GM18507 (cell line): ENCODE measurements around the gene TTC27.
A peak's percentile ranks its signal among the peaks of the same experiment; 100 is the strongest.

Experiments used
- DNase-seq: peaks from one replicate; pipeline ENCODE4 v3.0.0; 2011; ENCODE audit warnings: low read depth; ENCODE audit not compliant: insufficient read length; ENCODE audit errors: extremely low spot score
- FAIRE-seq: peaks from 2 replicates; lab custom pipeline; 2011; peaks lifted over from hg19 to GRCh38; lab: Jason Lieb, UNC

The TTC27 gene

DNA sequence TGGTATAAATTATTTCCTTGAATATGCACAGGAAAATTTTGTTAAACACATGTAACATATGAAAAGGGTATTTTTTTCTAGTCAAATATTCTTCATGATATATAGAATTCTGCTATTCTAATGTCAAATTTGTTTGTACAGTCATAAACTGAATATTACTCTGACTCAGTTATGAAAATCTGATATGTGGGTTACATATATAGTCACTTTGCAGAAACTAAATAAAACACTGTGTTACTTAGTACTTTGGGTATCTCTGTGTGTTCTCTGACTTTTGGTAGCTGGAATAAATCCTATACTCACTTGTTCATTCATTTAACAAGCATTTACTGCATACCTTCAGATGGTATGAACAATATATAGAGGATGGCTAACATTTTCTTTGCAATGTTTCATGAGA is 159.4 kb downstream of the TTC27 start:
- DNase-seq (no peak), FAIRE-seq (no peak)

DNA sequence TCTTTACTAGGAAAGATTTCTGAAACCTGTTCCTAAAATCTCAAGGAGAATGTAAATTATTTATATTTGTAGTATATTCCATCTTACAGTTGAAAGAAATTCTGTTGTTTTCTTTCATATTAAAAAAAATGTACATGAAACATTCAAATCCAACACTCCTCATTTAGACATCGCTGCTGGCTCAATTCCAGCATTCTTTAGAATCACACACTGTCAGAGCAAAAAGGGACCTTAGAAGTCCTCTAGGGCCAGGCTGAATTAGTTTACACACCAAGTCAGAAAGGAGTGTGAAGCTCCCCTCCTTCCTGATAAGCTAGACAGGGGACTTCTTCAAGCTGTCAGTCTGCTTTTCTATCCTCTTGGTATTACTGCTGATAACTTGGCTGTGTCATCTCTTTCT is 160.3 kb downstream of the TTC27 start:
- FAIRE-seq = peak; percentile 33
- no peak for DNase-seq

DNA sequence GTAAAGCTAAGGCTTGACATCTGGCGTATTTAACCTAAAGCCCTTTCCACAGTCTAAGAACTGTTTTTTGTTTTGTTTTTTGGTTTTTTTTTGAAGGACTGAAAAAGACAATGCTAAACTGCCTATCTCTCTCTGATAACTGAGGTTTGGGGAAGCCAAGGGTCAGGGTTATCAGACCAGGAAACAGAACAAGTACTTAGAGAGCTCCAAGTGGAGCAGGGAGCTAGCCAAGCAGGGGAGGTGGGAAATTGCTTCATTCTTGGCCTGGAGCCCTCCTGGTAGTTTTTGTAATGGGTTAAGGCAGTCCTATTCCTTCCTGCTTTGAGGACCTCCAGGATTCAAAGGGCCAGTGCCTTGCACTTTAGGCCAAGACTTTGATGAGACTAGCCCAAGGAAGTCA is 164.6 kb downstream of the TTC27 start:
- no peak for FAIRE-seq
- DNase-seq = no peak

DNA sequence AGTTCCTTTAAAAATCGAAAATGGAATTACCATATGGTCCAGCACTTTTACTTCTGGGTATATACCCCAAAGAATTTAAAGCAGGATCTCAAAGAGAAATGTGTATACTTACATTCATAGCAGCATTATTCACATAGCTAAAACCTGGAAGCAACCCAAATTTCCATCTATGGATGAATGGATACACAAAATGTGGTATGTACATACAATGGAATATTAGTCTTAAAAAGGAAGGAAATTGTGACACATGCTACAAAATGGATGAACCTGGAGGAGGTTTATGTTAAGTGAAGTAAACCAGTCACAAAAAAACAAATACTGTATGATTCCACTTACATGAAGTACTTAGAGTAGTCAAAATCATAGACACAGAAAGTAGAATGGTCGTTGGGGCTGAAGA is 171.0 kb downstream of the TTC27 start:
- no peak for DNase-seq
- FAIRE-seq = no peak

DNA sequence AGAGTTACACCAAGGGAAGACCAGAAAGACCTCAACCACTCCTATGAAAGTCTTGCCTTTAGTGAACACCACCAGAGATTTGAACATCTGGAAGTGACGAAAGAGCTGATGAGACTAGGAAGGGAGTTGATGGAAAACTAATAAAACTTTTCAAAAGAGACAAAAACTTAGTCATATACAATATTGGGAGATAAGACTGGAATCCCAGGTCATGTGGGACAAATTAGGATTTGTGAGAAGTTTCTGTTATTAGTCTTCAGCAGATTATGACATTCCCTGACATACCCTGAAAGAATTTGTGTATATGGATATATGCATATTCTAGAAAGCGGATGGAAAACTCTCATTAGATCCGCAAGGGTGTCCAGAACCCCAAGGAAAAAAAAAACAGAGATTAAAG is 173.9 kb downstream of the TTC27 start:
- no peak for DNase-seq
- FAIRE-seq = no peak

DNA sequence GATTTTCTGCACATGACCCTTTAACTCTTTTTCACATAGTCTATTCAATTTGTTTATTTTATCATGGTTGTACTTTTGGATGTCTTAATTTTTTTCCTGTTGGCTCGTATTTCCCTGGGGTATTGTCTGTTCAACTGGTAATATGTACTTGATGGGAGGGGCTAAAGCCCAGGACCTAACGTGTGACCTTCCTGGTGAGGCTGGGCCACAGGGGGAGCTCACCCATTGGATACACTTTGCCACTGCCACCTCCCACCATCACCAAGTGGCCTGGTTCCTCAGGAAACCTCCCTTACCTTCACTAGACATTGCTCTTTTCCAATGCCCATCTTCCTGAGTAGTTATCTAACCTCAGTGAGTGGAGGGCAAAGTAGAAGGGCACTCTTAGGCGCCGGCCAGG is 175.0 kb downstream of the TTC27 start:
- DNase-seq (no peak), FAIRE-seq (no peak)

DNA sequence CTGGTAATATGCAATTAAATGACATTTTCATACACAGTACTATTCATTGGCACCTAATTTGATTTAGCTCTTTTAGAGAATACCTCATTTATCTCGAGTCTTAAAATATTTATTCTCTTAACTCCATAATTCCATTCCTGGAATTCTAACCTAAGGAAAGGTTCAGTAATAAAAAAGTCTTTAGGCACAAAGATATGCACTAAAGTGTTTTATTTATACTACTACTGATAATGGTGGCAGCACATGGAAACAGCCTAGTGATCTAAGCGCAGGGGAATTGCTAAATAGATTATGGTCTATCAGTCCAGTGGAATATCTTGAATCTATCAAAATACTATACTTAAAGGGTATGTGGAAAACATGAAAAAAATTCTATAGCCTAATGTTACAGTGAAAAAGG is 176.4 kb downstream of the TTC27 start:
- FAIRE-seq (no peak), DNase-seq (no peak)

DNA sequence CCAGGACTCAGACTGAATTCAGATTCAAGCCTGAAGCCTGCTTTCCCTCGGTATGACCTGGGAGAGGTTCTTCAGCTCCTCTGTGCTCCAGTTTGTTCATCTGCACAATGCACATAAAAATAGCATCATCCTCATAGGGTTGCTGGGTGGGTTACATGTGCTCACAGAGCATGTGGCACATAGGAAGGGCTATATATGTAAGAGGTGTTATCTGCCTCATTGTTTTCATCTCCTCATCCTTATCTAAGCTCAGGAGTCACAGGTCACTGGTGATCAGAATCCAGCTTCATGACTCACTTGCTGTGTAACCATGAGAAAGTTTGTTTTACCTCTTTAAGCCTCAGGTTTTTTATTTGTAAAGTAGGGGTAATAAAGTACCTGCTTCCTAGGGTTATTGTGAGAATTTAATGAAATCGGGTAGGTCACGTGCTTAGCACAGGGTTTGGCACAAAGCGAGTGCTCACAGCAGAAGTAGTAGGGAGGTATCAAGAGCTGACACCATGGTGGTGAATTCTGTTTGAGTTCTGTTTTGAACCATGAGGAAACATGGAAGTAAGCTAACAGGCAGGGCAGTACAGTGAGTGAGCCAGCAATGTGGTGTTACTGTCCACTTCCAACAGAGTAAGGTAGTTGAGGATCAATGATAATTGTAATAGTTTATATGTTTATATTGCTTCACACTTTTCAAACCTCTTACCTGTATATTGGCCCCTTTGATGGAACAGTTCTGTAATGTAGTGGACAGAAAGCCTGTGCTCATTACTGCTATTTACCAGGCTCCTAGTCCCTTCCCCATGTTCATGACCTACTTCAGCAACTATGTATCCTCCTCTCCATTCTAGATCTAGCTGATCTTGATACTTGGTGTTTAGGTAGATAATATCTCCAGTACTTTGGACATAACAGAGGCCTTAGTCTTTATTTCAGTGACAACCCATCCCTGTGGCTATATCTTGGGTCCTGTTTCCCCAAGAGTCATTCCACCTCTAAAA is 177.6 kb downstream of the TTC27 start:
- no peak for DNase-seq
- FAIRE-seq = no peak

DNA sequence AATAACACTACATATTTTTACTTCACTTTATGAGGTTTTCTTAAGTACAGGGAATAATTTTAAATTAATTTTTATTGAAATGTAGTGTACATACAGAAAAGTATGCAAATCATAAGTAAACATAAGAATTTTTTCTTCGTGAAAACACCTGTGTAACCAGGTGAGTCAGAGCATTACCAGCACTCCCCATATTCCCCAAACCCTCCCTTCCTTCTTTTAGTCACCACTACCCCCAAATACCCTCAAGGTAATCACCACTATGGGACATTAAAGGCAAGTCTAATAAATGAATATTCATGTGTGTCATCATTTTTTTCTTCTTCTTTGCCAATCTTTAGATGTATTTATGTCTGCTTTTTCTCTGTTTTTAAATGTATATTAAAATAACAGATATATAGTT is 179.0 kb downstream of the TTC27 start:
- no peak for FAIRE-seq

DNA sequence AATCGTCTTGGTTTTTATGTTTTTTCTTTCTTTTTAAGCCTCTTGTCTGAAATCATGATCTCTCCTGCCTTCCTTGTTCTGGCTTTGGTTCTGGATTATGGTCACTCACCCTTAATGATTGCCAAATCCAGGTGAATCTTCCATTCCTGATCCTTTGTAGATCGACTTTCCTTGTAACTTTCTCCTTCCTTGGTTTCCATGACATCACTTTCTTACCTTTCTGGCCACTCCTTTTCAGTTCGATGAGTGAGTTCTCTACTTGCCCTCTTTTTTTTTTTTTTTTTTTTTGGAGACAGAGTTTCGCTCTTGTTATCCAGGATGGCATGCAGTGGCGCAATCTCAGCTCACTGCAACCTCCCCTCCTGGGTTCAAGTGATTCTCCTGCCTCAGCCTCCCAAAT is 179.8 kb downstream of the TTC27 start:
- DNase-seq (no peak), FAIRE-seq (no peak)

More for the DNA sequence above, 179.0 kb downstream of the TTC27 start:
- DNase-seq = no peak

DNA sequence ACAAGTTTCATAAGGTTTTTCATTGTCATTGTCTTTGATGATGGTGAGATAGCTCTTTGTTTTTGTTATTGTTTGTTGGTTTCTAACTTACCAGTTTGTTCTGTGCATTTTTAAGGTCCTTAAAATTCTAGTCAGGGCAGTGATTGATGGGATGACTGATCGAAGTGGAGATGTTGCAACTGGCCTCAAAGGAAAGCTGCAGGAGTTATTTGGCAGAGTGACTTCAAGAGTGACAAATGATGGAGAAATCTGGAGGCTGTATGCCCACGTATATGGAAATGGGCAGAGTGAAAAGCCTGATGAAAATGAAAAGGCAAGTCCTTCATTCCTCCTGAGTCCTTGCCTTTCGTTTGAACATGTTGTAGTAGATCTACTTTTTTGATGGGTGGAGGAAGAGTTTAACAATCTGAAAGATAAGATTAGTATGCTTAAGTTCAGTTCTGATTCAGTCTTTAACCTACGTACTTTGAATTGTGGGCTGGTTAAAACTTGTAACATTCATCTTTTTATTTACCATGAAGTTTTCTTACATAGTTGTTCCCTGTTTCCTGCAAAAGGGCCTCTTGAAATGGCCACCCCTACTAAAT is 183.2 kb downstream of the TTC27 start:
- no peak for DNase-seq
- FAIRE-seq = no peak

DNA sequence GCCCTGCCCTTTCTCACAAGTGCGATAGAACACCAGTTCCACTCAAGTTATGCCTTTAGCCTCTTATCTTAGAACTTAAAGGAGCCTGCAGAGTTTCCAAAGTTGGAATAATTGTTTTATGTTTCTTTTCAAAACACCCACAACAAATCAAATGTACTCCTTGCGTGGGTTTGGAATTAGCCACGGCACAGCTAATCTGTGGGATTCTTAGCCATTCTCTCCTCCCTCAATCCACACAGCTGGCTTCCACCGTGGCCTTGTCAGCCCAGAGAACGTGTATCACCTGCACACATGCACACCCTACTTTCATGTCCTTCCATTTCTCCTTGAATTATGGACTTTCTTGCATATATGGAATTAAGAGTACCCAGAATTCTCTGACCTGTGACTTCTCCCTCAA is 183.8 kb downstream of the TTC27 start:
- no peak for FAIRE-seq
- no peak for DNase-seq

DNA sequence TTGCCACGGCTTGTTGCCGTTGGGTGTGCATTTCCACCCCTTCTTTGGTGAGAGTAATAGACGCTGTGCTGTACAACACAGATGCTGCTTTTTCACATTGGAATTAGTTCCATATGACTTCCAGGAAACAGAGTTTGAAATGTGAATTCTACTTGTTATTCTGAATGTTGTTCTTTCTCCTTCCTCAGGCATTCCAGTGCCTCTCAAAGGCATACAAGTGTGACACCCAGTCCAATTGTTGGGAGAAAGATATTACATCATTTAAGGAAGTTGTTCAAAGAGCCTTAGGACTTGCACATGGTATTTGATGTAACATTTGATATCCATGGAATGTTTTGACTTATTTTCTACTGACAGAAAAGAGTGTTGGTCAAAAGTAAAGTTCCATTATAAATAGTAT is 184.5 kb downstream of the TTC27 start:
- FAIRE-seq (no peak), DNase-seq (no peak)

DNA sequence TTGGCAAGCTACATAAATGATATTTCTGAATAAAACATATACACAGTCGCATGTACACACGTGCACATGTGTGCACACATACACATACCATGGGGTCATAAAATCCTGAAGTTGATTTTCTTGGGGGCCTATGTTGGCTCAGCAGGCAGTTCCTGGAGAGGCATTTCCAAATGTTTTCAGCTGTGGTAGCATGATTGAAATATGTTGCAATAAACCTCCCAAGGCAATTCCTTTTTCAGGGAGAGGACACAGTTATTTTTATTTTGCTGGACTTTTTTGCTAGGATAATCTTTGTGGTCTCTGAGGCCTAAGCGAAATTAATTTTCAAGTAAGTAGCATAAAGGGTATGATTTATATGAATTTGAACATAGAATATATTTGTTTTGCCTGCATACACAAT is 192.2 kb downstream of the TTC27 start:
- FAIRE-seq (no peak), DNase-seq (no peak)

DNA sequence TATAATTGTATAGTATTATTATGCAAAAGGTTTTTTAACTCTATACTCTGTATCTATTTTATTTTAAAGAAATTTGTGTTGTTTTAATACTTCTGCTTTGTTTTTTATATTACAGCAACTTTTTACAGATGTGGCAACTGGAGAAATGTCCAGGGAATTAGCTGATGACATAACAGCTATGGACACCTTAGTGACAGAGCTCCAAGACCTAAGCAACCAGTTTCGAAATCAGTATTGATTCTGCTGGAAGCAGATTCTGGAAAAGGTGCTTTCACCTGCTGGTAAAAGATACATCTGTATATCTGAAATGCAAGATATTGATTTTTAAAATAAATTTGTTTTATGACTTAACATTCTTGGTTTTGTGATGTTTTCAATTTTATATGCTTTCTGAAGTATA is 192.9 kb downstream of the TTC27 start:
- DNase-seq (no peak), FAIRE-seq (no peak)

DNA sequence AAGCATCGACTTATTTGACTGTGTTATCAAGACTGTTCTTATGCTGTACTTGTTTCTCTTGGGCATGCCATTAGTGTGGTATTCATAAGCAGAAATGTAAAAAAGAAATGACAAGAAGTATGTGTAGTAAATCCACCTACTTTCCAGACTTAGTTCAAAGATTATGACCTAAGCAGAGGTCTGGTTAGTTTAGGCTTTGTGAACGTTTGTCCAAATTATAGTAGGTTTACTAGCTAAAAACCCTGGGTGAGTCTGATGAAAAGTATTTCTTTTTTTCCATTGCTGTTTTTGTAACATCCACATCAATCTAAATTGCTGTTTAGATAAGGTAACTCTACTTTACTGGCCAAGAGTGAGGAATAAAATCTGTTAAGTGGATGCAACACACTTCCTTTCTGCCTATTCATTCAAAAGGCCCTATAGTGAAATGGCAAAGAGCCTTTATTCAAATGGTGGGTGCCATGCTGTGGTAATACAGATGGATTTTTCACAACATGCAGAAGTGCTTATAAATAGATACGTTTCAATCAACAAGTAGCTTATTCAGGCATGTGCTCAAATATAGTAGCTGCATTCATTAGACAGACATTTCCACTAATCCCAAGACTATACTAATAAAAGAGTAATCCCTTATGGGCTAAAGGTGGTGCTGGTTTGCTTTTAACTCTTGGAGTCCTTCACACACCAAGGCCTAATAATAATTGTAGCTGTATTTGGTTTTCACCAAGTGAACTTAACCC is 196.4 kb downstream of the TTC27 start:
- FAIRE-seq (no peak), DNase-seq (no peak)

DNA sequence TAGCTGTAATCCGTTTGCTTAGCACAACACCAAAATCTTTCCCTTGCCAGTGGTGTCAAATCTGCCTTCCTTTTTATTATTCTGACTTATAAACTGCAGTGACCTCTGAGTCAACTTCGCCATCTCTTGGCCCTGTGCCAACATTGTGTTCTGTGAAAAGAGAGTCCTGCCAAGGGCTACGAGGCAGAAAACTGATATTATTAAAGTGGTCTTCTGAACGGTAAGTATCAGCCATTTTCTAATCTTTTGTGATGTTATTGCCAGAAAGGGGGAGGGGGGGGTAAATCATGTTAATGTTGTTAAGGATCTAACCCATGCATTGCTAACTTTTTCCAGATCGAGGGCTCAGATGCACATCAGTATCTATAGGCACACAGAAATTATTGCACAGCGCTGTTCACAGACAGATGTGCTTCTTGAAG is 197.5 kb downstream of the TTC27 start:
- no peak for DNase-seq
- FAIRE-seq = no peak

DNA sequence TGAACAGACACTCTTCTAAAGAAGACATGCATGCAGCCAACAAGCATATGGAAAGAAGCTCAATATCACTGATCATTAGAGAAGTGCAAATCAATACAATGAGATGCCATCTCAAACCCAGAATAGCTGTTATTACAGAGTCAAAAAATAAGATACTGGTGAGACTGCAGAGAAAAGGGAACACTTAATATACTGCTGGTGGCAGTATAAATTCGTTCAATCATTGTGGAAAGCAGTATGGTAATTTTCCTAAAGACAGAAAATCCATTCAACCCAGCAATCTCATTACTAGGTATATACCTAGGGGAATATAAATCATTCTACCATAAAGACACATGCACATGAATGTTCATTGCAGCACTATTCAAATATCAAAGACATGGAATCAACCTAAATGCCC is 202.3 kb downstream of the TTC27 start:
- FAIRE-seq = no peak
- DNase-seq = no peak

DNA sequence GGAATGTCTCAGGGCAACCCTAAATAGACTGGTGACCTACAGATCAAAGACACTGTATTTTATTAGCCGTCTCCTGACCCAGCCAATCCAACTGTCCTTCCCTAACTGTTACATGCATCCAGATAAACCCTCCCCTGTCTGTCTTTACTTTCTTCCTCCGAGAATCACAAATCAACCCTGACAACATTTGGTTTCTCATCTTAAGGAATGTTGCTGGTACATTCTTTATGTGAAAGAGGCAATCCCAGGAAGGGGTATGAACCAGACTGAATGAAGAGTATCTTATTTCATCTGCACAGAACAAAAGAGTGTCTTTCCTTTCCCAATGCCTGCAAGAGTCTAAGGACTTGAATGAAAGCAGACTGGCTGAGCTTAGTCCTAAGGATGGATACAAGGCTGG is 205.0 kb downstream of the TTC27 start:
- FAIRE-seq = no peak
- no peak for DNase-seq

DNA sequence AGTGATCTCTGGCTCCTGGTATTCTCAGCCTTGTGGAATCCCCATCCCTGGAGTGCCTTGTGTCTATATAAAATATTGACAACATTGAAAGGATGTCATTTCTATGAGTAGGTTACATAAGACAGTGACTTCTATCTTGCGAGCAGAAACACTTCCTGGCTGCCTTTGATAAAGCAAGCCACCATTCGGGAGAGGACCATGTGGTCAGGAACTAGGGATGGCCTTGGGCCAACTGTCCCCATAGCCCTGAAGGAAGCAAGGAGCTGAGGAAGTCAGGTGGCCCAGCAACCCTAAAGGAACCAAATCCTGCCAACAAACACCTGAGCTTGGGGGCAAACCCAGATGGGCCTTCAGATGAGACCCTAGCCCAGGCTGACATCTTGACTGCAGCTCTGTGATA is 205.9 kb downstream of the TTC27 start:
- DNase-seq = no peak
- no peak for FAIRE-seq
